PC-3 (cell line): ENCODE results near the gene ALG6. TPM values are rescaled to one million over a fixed set of nuclear protein-coding genes. Genes with fewer than 3 reads are reported as not detected.

Source experiments
- ATAC-seq: fragments of 200-7000 bp; cut with Tn5 transposase; 2 replicates; pipeline ENCODE4 v1.9.1; 2020; ENCODE audit warnings: mild to moderate bottlenecking, moderate library complexity
- BruUV-seq: library from RNA; stranded (reverse); fragments of 400-500 nt; replicated peaks from 2 replicates; lab custom pipeline; 2021; lab: Mats Ljungman, UMichigan
- CTCF ChIA-PET: fragments of 300-600 bp; sonication (Branson Sonifier 250); formaldehyde crosslinking; loops from one replicate; lab custom pipeline; 2022; ENCODE audit warnings: antibody characterized with exemption; lab: Charles Lee
- POLR2A ChIA-PET: fragments of 300-600 bp; sonication (Branson Sonifier 250); formaldehyde crosslinking; loops from one replicate; lab custom pipeline; 2022; ENCODE audit warnings: antibody characterized with exemption; ENCODE audit not compliant: unreplicated experiment; lab: Charles Lee
- DNase-seq: peaks from one replicate; pipeline ENCODE4 v3.0.0-alpha.2; 2015
- H2AFZ ChIP-seq: fragments of 300-600 bp; sonication (generic); 2 replicates; pipeline ENCODE4 v1.6.0; 2016; ENCODE audit warnings: antibody characterized with exemption, low read length
- H3F3A ChIP-seq: fragments of 300-600 bp; sonication (generic); one replicate; pipeline ENCODE4 v1.6.0; 2017; ENCODE audit warnings: antibody characterized with exemption, low read length, control low read depth, mild to moderate bottlenecking; ENCODE audit not compliant: unreplicated experiment
- H3K27ac ChIP-seq: fragments of 300-600 bp; sonication (generic); 2 replicates; pipeline ENCODE4 v1.5.1; 2016; ENCODE audit warnings: mild to moderate bottlenecking, low read length
- H3K27me3 ChIP-seq: fragments of 300-600 bp; sonication (generic); 2 replicates; pipeline ENCODE4 v1.6.1; 2016; ENCODE audit warnings: low read length, mixed read lengths
- H3K36me3 ChIP-seq: fragments of 300-600 bp; sonication (generic); 2 replicates; pipeline ENCODE4 v1.6.1; 2016; ENCODE audit warnings: low read depth, mixed run types, low read length, mixed read lengths
- H3K4me1 ChIP-seq: fragments of 300-600 bp; sonication (generic); 2 replicates; pipeline ENCODE4 v1.5.1; 2016; ENCODE audit warnings: low read length; ENCODE audit not compliant: insufficient read depth
- H3K4me2 ChIP-seq: fragments of 300-600 bp; sonication (generic); 2 replicates; pipeline ENCODE4 v1.6.0; 2016; ENCODE audit warnings: low read length
- H3K4me3 ChIP-seq: fragments of 300-600 bp; sonication (generic); 2 replicates; pipeline ENCODE4 v1.5.1; 2016; ENCODE audit warnings: mild to moderate bottlenecking, low read length, mixed read lengths
- H3K79me2 ChIP-seq: fragments of 300-600 bp; sonication (generic); 2 replicates; pipeline ENCODE4 v1.6.1; 2017; ENCODE audit warnings: low read length, mixed read lengths
- H3K9ac ChIP-seq: fragments of 300-600 bp; sonication (generic); 2 replicates; pipeline ENCODE4 v1.6.0; 2016; ENCODE audit warnings: mild to moderate bottlenecking, low read length
- H3K9me2 ChIP-seq: fragments of 300-600 bp; sonication (generic); replicated peaks from 2 replicates; pipeline ENCODE4 v1.6.1; 2016; ENCODE audit warnings: mixed run types, low read length, mixed read lengths
- H3K9me3 ChIP-seq: fragments of 300-600 bp; sonication (generic); 2 replicates; pipeline ENCODE4 v1.6.1; 2016; ENCODE audit warnings: low read length, mixed read lengths
- H4K20me1 ChIP-seq: fragments of 300-600 bp; sonication (generic); 2 replicates; pipeline ENCODE4 v1.6.1; 2016; ENCODE audit warnings: low read length, mixed read lengths
- EZH2 ChIP-seq: fragments of 300-600 bp; sonication (generic); IDR thresholded peaks from one replicate; pipeline ENCODE4 v1.6.1; 2017; ENCODE audit warnings: antibody characterized with exemption, mild to moderate bottlenecking, low read length; ENCODE audit not compliant: unreplicated experiment
- EZH2phosphoT487 ChIP-seq: fragments of 300-600 bp; sonication (generic); IDR thresholded peaks from 2 replicates; pipeline ENCODE4 v1.6.1; 2018; ENCODE audit warnings: mild to moderate bottlenecking, antibody characterized with exemption, low read length, borderline replicate concordance
- intact Hi-C: fragments of 100-400 bp; cut with micrococcal nuclease; formaldehyde crosslinking; loops from 2 replicates; pipeline ENCODE4 v1.9.0; 2023
- total RNA-seq: library from RNA; depleted of rRNA; stranded (reverse); fragments of >200 nt; gene quantifications from 2 replicates; pipeline ENCODE4 v1.2.3, GENCODE V29; 2014
- TF ChIP-seq, protein P1 (sequence below): fragments of 300-600 bp; sonication (generic); conservative IDR thresholded peaks from 2 replicates; pipeline ENCODE4 v1.5.1; 2017; ENCODE audit warnings: antibody characterized with exemption, low read depth, mild to moderate bottlenecking, low read length

ALG6 gene
- total RNA-seq, 1 experiment from 2014 or later = 17.3 TPM

DNA sequence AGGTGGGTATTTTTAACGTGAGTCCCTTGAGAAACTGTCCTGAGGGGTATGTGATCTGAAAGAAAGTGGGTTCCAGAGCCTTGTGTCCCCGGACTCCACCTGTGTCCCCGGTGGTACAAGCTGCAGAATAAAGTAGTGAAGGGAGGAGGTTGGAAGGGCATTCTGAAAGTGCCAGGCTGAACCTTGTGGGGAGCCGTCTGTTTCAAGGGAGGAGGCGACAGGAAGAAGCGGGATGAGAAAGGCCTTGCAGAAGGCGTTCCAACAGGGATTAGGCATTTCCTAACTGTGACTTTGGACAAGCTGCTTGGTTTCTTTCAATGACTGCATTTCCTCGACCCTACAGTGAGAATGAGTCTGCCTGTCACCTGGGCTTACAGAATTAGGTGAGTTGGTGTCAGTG is 39.3 kb upstream of the ALG6 start:
- POLR2A ChIA-PET = no interaction called here
- ATAC-seq = no peak
- peaks cover 8% of the 10 kb centered on the region for H3K27me3 ChIP-seq
- no peaks in the 10 kb centered on the region for H3K36me3 ChIP-seq
- H3K9me3 ChIP-seq = no peaks in the 10 kb centered on the region
- H3K9ac ChIP-seq = no peak overlapping the region
- no peaks in the 10 kb centered on the region for H3K4me1 ChIP-seq
- no TSS peak for BruUV-seq
- no peaks in the 10 kb centered on the region for H3K9me2 ChIP-seq
- DNase-seq = no peak
- H3F3A ChIP-seq = no peaks in the 10 kb centered on the region
- H2AFZ ChIP-seq = peak overlapping the region; percentile 90
- H3K4me3 ChIP-seq = no peak overlapping the region
- H3K4me2 ChIP-seq = peak overlapping the region; percentile 82; the same call in 1 of the 2 replicates
- no peak overlapping the region for H3K27ac ChIP-seq
- H3K79me2 ChIP-seq = no peaks in the 10 kb centered on the region
- CTCF ChIA-PET = no interaction called here
- no peaks in the 10 kb centered on the region for H4K20me1 ChIP-seq
- intact Hi-C loops = no loop called here
- TF ChIP-seq EZH2 (no peak), EZH2phosphoT487 (no peak)
- TF ChIP-seq, protein P1, sequence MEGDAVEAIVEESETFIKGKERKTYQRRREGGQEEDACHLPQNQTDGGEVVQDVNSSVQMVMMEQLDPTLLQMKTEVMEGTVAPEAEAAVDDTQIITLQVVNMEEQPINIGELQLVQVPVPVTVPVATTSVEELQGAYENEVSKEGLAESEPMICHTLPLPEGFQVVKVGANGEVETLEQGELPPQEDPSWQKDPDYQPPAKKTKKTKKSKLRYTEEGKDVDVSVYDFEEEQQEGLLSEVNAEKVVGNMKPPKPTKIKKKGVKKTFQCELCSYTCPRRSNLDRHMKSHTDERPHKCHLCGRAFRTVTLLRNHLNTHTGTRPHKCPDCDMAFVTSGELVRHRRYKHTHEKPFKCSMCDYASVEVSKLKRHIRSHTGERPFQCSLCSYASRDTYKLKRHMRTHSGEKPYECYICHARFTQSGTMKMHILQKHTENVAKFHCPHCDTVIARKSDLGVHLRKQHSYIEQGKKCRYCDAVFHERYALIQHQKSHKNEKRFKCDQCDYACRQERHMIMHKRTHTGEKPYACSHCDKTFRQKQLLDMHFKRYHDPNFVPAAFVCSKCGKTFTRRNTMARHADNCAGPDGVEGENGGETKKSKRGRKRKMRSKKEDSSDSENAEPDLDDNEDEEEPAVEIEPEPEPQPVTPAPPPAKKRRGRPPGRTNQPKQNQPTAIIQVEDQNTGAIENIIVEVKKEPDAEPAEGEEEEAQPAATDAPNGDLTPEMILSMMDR = no peak

DNA sequence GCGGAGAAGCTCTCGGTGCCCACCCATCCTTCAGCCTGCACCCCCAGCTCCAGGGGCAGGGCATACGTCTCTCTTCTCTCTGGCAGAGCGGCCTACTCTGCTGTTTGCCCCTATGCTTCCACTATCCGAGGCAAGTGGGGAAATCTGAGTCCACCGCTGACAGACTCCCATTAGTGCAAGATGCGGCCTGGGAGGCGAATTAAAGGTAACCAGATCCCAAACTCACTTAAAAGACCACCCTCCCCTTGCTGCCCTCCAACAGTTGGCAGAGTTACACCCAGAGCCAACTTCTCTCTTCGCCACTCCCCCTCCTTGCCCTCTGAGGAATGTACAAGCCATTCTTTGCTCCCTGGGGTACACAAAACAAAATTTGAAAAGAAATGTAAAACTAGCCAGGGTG is 38.6 kb upstream of the ALG6 start:
- ChIA-PET POLR2A (no interaction called here), CTCF (no interaction called here)
- H3K9ac ChIP-seq = no peak overlapping the region
- H3F3A ChIP-seq = no peaks in the 10 kb centered on the region
- H3K4me3 ChIP-seq = no peak overlapping the region
- BruUV-seq = no TSS peak
- ATAC-seq (no peak), DNase-seq (no peak)
- peaks cover 12% of the 10 kb centered on the region for H3K27me3 ChIP-seq
- no peaks in the 10 kb centered on the region for H3K36me3 ChIP-seq
- intact Hi-C loops = no loop called here
- H3K4me1 ChIP-seq = no peaks in the 10 kb centered on the region
- no peaks in the 10 kb centered on the region for H3K9me3 ChIP-seq
- TF ChIP-seq EZH2phosphoT487 = no peak
- TF ChIP-seq, protein P1 = no peak
- TF ChIP-seq EZH2 = no peak
- no peak overlapping the region for H3K27ac ChIP-seq
- H3K79me2 ChIP-seq = no peaks in the 10 kb centered on the region
- H3K4me2 ChIP-seq = no peak overlapping the region
- no peaks in the 10 kb centered on the region for H4K20me1 ChIP-seq
- no peaks in the 10 kb centered on the region for H3K9me2 ChIP-seq
- H2AFZ ChIP-seq = no peak overlapping the region

DNA sequence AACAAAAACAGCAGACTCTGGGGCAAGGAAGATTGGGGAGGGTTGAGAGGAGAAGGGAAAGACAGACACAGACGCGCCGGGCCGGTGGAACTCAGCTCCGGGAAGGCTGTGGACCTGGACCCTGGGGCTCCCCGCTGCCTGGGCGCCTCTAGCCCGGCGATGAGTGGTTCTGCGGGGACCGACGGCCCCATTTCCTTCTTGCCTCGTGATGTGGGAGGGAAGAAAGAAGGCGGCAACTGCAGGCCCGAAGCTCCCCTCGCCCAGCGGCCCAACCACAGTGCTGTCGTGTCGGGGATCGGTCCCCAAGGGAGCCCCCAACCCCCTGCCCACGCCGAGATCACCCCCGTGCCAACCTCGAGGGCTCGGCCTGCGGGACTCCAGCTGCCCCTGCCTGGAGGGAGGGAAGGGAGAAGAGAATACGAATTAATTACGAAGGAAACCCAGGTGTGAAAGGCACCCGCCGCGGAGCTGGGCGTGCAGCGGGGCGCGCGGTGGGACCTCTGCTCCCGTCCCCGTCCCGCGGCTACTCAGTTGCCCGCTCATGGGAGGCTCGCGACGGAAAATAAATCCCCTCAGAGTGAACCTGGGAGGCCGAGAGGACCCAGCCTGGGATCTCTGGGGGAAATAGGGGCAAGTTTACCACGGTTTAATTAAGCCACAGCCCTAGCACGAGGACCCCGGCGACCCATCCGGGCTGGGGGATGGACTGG is 37.7 kb upstream of the ALG6 start:
- BruUV-seq = no TSS peak
- H3K4me1 ChIP-seq = no peaks in the 10 kb centered on the region
- H4K20me1 ChIP-seq = no peaks in the 10 kb centered on the region
- no peak for DNase-seq
- no peaks in the 10 kb centered on the region for H3K79me2 ChIP-seq
- H3K27me3 ChIP-seq = peaks cover 12% of the 10 kb centered on the region
- no peak overlapping the region for H2AFZ ChIP-seq
- no peaks in the 10 kb centered on the region for H3F3A ChIP-seq
- no peak overlapping the region for H3K4me3 ChIP-seq
- no peak for ATAC-seq
- no peaks in the 10 kb centered on the region for H3K9me2 ChIP-seq
- TF ChIP-seq EZH2phosphoT487 = no peak
- TF ChIP-seq, protein P1 = no peak
- no peak for TF ChIP-seq EZH2
- CTCF ChIA-PET = no interaction called here
- H3K27ac ChIP-seq = no peak overlapping the region
- H3K4me2 ChIP-seq = no peak overlapping the region
- intact Hi-C loops = no loop called here
- H3K9ac ChIP-seq = no peak overlapping the region
- H3K9me3 ChIP-seq = no peaks in the 10 kb centered on the region
- no peaks in the 10 kb centered on the region for H3K36me3 ChIP-seq
- POLR2A ChIA-PET = no interaction called here
